Panc1 (cell line): Measurements from ENCODE around the gene PPP2R2B. TPM values are rescaled to one million over a fixed set of nuclear protein-coding genes. Genes with fewer than 3 reads are reported as not detected.

Source experiments
- ATAC-seq: fragments of 200-7000 bp; cut with Tn5 transposase; 2 replicates; pipeline ENCODE4 v1.9.1; 2020; ENCODE audit warnings: mild to moderate bottlenecking, moderate library complexity
- BruUV-seq: library from RNA; stranded (reverse); fragments of 400-500 nt; replicated peaks from 2 replicates; lab custom pipeline; 2021; lab: Mats Ljungman, UMichigan
- CTCF ChIA-PET: fragments of 300-600 bp; sonication (Branson Sonifier 250); formaldehyde crosslinking; loops from one replicate; lab custom pipeline; 2022; ENCODE audit warnings: antibody characterized with exemption; lab: Charles Lee
- POLR2A ChIA-PET: fragments of 300-600 bp; sonication (Branson Sonifier 250); formaldehyde crosslinking; loops from one replicate; lab custom pipeline; 2022; ENCODE audit warnings: antibody characterized with exemption; lab: Charles Lee
- DNase-seq: peaks from one replicate; pipeline ENCODE4 v3.0.0-alpha.2; 2010; ENCODE audit warnings: low read depth, low spot score
- H3K27ac ChIP-seq: 2 replicates; pipeline ENCODE4 v1.5.1; 2011; ENCODE audit warnings: mild to moderate bottlenecking, low read length, inconsistent platforms
- H3K27me3 ChIP-seq: fragments of 200-500 bp; sonication (Bioruptor generic); 2 replicates; pipeline ENCODE4 v1.6.0; 2014; ENCODE audit warnings: low read length, inconsistent platforms; ENCODE audit not compliant: control insufficient read depth, insufficient read depth
- H3K36me3 ChIP-seq: fragments of 200-500 bp; sonication (Bioruptor generic); 2 replicates; pipeline ENCODE4 v1.5.1; 2014; ENCODE audit warnings: inconsistent platforms, mild to moderate bottlenecking, low read length, moderate library complexity; ENCODE audit not compliant: control insufficient read depth, insufficient read depth
- H3K4me1 ChIP-seq: 2 replicates; pipeline ENCODE4 v1.5.1; 2011; ENCODE audit warnings: inconsistent platforms, mild to moderate bottlenecking, low read length, moderate library complexity; ENCODE audit not compliant: control insufficient read depth, insufficient read depth
- H3K4me3 ChIP-seq, 2 experiments: 2 replicates each; pipeline ENCODE4 v1.5.1; 2011 to 2012; ENCODE audit warnings: low read depth in 2 of 2, low read length in 2 of 2, mild to moderate bottlenecking in 2 of 2, inconsistent platforms in 1 of 2, moderate library complexity in 1 of 2
- H3K9me3 ChIP-seq: fragments of 200-500 bp; sonication (Bioruptor generic); 2 replicates; pipeline ENCODE4 v1.5.1; 2014; ENCODE audit warnings: low read depth, mild to moderate bottlenecking, inconsistent platforms, low read length, moderate library complexity; ENCODE audit not compliant: control insufficient read depth, insufficient read depth
- POLR2AphosphoS5 ChIP-seq: IDR thresholded peaks from 2 replicates; pipeline ENCODE4 v1.6.1; 2012; ENCODE audit warnings: mild to moderate bottlenecking, low read depth, low read length, moderate library complexity
- SIN3A ChIP-seq: IDR thresholded peaks from 2 replicates; pipeline ENCODE4 v1.6.1; 2012; ENCODE audit warnings: low read depth, mild to moderate bottlenecking, low read length, moderate library complexity, borderline replicate concordance; ENCODE audit not compliant: insufficient read depth
- TCF7L2 ChIP-seq: IDR thresholded peaks from 2 replicates; pipeline ENCODE4 v1.6.1; 2011; ENCODE audit warnings: mild to moderate bottlenecking, low read depth, low read length, inconsistent platforms
- in situ Hi-C: cut with HindIII; loops from 2 replicates; pipeline ENCODE4 v1.10.0; 2016; ENCODE audit warnings: low sequenced_read_pairs, low pct_unique_long_range_greater_than_20kb
- intact Hi-C: fragments of 100-400 bp; cut with micrococcal nuclease; formaldehyde crosslinking; loops from one replicate; pipeline ENCODE4 v1.10.0; 2022; ENCODE audit not compliant: unreplicated experiment
- total RNA-seq: library from RNA; stranded (reverse); gene quantifications from one replicate; pipeline ENCODE4 v1.2.1, GENCODE V29; 2021; ENCODE audit not compliant: unreplicated experiment
- TF ChIP-seq, protein P1 (sequence below): fragments of 450-650 bp; IDR thresholded peaks from 2 replicates; pipeline ENCODE4 v1.5.1; 2017; ENCODE audit warnings: mild to moderate bottlenecking
- TF ChIP-seq, protein P2 (sequence below), 2 experiments: IDR thresholded peaks; 2 replicates each; pipeline ENCODE4 v1.6.1; 2011 to 2012; ENCODE audit warnings: low read depth in 2 of 2, control low read depth in 1 of 2, low read length in 1 of 2, mild to moderate bottlenecking in 1 of 2, moderate library complexity in 1 of 2; ENCODE audit not compliant: insufficient read depth in 1 of 2

PPP2R2B gene
- total RNA-seq, 1 experiment from 2014 or later: 8.8 TPM

DNA sequence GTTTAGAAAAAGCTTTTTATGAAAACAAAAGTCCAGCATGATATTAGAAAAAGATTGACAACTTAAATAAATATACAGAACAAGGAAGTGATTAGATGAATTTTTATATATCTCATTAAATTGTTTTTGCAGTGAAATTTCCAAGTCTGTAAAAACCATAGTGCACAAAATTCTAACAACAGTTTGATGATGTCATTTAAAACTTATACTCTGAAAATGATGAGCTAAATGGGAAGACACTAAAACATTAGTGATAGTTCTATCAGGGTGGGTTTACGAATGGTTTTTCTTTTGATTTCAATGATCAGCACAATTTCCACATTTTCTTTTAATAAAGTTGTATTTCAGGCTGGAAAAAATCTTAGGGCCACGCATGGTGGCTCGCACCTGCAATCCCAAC lies 236.1 kb downstream of the PPP2R2B start:
- no peak for DNase-seq
- no peaks in the 10 kb centered on the region for H3K27me3 ChIP-seq
- H3K27ac ChIP-seq: no peak overlapping the region
- H3K9me3 ChIP-seq: no peaks in the 10 kb centered on the region
- H3K4me3 ChIP-seq: no peak overlapping the region
- ChIA-PET POLR2A (no interaction called here), CTCF (no interaction called here)
- H3K4me1 ChIP-seq: no peaks in the 10 kb centered on the region; the same call in 1 of the 2 replicates
- intact Hi-C loops (no loop called here), in situ Hi-C loops (no loop called here)
- no TSS peak for BruUV-seq
- H3K36me3 ChIP-seq: no peaks in the 10 kb centered on the region
- no peak for ATAC-seq
- no peak for TF ChIP-seq TCF7L2

DNA sequence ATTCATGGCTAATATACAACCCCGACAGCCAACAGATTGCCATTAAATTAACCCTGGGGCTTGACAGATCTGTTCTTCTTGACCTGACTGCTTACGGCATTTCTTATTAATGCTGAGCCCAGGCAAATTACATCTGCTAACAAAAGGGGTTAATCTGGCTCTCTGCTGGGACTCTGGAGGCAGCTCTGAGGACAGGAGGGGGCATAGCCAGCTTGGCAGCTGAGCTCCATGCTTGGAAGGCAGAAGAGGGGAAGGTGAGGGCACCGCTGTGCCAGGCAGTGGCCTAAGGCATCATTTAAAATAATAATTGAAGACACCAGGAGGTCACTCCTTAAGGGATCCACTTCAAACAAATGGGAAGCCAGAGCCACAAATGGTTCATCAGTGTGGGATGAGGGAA lies 236.6 kb downstream of the PPP2R2B start:
- Histone ChIP-seq H3K27me3 (no peaks in the 10 kb centered on the region), H3K4me1 (no peaks in the 10 kb centered on the region; the same call in 1 of the 2 replicates), H3K27ac (no peak overlapping the region), H3K9me3 (no peaks in the 10 kb centered on the region), H3K4me3 (no peak overlapping the region), H3K36me3 (no peaks in the 10 kb centered on the region)
- no peak for TF ChIP-seq SIN3A
- TF ChIP-seq, protein P1, sequence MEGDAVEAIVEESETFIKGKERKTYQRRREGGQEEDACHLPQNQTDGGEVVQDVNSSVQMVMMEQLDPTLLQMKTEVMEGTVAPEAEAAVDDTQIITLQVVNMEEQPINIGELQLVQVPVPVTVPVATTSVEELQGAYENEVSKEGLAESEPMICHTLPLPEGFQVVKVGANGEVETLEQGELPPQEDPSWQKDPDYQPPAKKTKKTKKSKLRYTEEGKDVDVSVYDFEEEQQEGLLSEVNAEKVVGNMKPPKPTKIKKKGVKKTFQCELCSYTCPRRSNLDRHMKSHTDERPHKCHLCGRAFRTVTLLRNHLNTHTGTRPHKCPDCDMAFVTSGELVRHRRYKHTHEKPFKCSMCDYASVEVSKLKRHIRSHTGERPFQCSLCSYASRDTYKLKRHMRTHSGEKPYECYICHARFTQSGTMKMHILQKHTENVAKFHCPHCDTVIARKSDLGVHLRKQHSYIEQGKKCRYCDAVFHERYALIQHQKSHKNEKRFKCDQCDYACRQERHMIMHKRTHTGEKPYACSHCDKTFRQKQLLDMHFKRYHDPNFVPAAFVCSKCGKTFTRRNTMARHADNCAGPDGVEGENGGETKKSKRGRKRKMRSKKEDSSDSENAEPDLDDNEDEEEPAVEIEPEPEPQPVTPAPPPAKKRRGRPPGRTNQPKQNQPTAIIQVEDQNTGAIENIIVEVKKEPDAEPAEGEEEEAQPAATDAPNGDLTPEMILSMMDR: no peak
- in situ Hi-C loops: no loop called here
- ChIA-PET CTCF (interaction anchor here (0.7 kb wide), 1 partner anchor 51 kb away, joined by 3 read pairs; no protein-coding TSS in a partner anchor), POLR2A (no interaction called here)
- intact Hi-C loops: no loop called here
- DNase-seq: no peak
- no TSS peak for BruUV-seq
- ATAC-seq: no peak

DNA sequence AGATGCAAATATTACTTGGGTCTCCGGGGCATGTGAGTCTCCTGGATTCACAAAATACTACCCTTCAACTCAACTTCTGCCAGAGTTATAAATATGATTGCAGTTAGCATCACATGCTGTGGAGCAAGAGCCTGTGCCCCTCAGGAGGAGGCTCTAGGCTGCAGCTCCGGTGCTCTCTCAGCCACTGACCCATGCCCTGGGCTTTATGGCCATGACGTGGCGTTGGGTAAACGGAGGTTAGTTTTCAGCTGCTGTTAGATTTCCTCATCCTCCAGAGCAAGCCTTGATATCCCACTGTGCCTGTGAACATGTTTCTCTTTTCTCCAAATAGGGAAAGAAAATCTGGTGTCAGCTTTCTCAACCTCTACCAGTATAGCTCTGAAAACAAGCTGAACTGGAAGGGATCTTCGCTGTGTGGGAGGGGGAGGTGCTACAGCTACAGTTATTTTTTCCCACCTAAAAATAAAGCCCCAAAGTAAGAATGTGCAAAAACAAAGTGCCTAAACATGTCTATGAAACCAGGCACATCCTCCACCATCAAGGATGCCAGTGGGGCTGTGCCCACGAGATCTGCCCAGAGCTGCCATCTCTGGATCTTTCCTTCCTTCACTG lies 238.2 kb downstream of the PPP2R2B start:
- TF ChIP-seq SIN3A (no peak), TCF7L2 (no peak), POLR2AphosphoS5 (no peak)
- TF ChIP-seq, protein P2, sequence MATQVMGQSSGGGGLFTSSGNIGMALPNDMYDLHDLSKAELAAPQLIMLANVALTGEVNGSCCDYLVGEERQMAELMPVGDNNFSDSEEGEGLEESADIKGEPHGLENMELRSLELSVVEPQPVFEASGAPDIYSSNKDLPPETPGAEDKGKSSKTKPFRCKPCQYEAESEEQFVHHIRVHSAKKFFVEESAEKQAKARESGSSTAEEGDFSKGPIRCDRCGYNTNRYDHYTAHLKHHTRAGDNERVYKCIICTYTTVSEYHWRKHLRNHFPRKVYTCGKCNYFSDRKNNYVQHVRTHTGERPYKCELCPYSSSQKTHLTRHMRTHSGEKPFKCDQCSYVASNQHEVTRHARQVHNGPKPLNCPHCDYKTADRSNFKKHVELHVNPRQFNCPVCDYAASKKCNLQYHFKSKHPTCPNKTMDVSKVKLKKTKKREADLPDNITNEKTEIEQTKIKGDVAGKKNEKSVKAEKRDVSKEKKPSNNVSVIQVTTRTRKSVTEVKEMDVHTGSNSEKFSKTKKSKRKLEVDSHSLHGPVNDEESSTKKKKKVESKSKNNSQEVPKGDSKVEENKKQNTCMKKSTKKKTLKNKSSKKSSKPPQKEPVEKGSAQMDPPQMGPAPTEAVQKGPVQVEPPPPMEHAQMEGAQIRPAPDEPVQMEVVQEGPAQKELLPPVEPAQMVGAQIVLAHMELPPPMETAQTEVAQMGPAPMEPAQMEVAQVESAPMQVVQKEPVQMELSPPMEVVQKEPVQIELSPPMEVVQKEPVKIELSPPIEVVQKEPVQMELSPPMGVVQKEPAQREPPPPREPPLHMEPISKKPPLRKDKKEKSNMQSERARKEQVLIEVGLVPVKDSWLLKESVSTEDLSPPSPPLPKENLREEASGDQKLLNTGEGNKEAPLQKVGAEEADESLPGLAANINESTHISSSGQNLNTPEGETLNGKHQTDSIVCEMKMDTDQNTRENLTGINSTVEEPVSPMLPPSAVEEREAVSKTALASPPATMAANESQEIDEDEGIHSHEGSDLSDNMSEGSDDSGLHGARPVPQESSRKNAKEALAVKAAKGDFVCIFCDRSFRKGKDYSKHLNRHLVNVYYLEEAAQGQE (IDR thresholded peaks at IDR 0.05; ENCODE audit: insufficient read depth in 1 of 2, low read depth in 2 of 2, low read length in 1 of 2): no peak
- TF ChIP-seq, protein P1: no peak
- DNase-seq: no peak

More for the DNA sequence above, 238.2 kb downstream of the PPP2R2B start:
- H3K36me3 ChIP-seq: no peaks in the 10 kb centered on the region
- H3K9me3 ChIP-seq: no peaks in the 10 kb centered on the region
- ChIA-PET POLR2A (no interaction called here), CTCF (no interaction called here)
- H3K4me3 ChIP-seq: no peak overlapping the region
- intact Hi-C loops (no loop called here), in situ Hi-C loops (no loop called here)
- ATAC-seq: no peak
- no peaks in the 10 kb centered on the region for H3K27me3 ChIP-seq
- no peaks in the 10 kb centered on the region; the same call in 1 of the 2 replicates for H3K4me1 ChIP-seq
- no TSS peak for BruUV-seq
- no peak overlapping the region for H3K27ac ChIP-seq
